ENCODE measurements around the gene CERCAM.

DNA sequence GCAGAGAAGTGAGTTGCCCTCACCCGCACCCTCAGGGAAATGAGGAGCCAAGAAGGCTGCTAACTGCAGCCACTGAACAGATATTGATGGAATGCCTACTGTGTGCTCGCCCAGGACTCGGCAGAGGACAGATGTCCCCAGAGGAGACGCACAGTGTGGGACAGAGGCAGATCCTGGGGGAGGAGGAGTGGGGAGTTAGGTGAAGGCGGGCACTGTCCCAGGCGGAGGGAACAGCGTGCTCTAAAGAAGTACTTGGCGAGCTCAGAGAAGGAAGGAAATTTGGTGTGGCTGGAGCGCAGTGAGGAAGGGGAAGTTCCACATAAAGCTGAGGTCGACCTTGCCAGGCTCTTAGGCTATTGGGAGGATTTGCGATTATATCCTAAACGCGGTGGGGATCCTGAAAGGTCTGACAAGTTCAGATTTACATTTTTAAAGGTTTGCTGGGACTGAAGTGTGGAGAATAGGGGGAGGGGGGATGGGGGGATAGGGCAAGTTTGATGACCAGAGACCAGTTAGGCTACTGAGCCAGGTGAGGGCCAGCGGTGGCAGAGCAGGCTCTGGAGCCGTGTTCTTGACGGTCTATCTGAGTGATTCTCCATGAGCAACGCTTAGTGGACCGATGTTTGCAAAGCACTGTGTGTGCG lies 23.6 kb upstream of the CERCAM start:
- TF ChIP-seq, protein P1, sequence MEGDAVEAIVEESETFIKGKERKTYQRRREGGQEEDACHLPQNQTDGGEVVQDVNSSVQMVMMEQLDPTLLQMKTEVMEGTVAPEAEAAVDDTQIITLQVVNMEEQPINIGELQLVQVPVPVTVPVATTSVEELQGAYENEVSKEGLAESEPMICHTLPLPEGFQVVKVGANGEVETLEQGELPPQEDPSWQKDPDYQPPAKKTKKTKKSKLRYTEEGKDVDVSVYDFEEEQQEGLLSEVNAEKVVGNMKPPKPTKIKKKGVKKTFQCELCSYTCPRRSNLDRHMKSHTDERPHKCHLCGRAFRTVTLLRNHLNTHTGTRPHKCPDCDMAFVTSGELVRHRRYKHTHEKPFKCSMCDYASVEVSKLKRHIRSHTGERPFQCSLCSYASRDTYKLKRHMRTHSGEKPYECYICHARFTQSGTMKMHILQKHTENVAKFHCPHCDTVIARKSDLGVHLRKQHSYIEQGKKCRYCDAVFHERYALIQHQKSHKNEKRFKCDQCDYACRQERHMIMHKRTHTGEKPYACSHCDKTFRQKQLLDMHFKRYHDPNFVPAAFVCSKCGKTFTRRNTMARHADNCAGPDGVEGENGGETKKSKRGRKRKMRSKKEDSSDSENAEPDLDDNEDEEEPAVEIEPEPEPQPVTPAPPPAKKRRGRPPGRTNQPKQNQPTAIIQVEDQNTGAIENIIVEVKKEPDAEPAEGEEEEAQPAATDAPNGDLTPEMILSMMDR (IDR thresholded peaks at IDR 0.05; ENCODE audit: low read depth, low read length, missing input control): no peak
- TF ChIP-seq, protein P2, sequence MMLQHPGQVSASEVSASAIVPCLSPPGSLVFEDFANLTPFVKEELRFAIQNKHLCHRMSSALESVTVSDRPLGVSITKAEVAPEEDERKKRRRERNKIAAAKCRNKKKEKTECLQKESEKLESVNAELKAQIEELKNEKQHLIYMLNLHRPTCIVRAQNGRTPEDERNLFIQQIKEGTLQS (IDR thresholded peaks at IDR 0.05): no peak

All from liver (tissue), 3 donors.